GM12874 (cell line): ENCODE results near the gene CRIP1.

ENCODE experiments used
- TF ChIP-seq, protein P1 (sequence below): IDR thresholded peaks from 2 replicates; pipeline ENCODE4 v1.5.1; 2011; ENCODE audit warnings: low read depth, mild to moderate bottlenecking, control low read depth, low read length, moderate library complexity; ENCODE audit not compliant: insufficient read depth

The CRIP1 gene

DNA sequence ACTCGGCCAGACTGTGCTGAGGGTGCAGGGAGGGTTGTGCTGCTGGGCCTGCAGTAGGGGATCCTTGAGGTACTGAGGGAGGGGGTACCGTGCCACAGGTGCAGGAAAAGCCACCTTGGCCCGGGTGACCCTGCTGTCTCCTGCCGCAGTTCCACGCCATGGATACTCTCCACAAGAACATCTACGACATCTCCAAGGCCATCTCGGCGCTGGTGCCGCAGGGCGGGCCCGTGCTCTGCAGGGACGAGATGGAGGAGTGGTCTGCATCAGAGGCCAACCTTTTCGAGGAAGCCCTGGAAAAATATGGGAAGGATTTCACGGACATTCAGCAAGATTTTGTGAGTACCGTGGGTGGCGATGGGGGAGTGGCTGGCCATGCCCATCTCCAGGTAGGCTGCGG is 26.1 kb upstream of the CRIP1 start:
- TF ChIP-seq, protein P1, sequence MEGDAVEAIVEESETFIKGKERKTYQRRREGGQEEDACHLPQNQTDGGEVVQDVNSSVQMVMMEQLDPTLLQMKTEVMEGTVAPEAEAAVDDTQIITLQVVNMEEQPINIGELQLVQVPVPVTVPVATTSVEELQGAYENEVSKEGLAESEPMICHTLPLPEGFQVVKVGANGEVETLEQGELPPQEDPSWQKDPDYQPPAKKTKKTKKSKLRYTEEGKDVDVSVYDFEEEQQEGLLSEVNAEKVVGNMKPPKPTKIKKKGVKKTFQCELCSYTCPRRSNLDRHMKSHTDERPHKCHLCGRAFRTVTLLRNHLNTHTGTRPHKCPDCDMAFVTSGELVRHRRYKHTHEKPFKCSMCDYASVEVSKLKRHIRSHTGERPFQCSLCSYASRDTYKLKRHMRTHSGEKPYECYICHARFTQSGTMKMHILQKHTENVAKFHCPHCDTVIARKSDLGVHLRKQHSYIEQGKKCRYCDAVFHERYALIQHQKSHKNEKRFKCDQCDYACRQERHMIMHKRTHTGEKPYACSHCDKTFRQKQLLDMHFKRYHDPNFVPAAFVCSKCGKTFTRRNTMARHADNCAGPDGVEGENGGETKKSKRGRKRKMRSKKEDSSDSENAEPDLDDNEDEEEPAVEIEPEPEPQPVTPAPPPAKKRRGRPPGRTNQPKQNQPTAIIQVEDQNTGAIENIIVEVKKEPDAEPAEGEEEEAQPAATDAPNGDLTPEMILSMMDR: no peak

DNA sequence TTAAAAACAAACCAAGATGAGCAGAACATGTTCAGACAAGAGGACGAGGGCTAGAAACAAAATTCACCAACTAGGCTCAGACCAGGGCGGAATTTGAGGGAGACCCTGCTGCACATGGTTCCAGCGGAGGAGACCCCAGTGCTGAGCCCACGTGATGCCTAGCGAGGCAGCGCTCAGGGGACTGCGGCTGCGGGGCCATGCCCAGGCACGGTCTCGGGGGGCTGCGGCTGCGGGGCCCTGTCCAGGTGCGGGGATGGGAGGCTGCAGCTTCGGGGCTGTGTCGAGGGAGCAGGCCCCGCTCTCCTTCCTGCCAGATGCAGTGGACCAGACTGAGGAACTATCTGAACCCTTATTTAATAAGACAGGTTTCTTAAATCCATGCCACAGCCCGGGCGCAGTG is 24.8 kb upstream of the CRIP1 start:
- TF ChIP-seq, protein P1: no peak

DNA sequence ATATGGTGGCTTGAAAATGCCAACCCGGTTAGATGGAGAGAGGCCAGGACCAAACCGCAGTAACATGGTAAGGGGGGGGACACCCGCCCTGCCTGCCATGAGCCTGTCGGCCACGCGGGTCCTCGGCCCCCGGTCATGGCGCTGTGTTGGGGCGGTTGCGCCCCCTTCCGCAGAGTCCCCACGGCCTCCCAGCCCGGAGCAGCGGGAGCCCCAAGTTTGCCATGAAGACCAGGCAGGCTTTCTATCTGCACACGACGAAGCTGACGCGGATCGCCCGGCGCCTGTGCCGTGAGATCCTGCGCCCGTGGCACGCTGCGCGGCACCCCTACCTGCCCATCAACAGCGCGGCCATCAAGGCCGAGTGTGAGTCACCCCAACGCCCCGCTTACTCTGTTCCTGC is 22.2 kb upstream of the CRIP1 start:
- TF ChIP-seq, protein P1: no peak

DNA sequence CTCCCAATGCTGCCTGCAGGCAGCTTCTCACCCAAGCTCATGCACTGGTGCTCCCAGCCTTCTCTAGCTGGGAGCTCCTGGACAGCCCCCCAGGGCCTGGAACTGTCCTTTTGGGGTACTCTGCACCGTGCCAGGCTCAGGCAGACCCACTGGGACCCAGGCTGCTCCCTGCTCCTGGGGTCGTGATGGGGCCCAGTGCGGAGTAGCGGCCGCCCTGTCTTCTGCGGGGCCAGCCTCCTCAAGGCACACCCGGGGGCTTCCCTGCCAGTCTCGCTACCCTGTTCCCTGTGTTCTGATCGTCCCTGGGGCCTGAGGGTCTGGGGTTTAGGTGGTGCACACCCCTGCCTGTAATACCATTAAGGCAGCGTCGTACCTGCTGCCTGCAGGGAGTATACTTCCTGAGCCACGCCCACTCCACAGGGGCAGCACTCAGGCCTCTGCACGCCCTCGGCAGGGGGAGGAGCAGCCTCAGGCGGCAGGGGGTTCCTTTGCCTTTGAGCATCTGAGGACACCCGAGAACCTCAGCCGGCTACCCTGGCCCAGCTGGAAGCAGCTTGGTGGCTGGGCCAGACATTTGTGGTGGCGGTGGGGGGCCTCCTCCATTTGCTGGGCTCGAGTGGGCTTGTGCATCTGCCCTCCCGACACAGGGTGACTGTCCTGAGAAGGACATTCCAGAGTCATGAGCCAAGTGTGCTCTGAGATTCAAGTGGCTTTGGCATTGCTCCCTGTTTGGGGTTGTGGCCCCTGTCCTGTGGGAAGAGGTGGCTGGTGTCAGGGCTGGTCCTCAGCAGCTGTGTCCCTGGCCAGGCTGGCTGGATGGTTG is 21.3 kb upstream of the CRIP1 start:
- TF ChIP-seq, protein P1: no peak

DNA sequence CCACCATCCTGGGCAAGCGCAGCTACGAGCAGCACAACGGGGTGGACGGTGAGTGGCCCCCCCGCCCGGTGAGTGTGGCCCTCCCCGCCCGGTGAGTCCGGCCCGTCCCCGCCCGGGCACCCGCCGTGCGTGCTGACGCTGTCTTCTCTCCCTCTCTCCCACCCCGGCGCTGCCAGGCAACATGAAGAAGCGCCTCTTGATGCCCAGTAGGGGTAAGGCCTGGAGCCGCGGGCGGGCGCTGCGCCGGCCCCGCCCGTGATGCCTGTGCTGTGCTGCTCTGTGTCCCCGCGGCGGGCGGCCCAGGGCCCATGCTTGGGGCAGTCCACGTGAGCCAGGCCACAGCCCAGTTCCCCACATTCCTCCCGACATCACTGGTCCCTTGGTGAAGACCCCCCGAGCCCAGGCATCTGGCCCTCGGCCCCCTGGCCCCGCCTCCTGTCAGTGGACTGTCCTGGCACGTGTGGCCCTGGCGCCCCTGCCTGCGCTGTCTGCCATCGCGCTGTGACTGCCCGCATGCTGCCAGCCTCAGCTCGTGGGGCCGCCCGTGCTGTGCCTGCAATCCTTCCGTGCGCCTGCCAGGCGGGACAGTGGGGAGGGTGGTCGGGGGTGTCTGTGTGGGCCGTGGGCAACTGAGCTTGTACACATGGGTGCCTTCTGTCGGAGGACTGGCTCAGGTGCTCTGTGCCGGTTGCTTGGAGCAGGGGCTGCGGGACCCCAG is 20.0 kb upstream of the CRIP1 start:
- TF ChIP-seq, protein P1: no peak

DNA sequence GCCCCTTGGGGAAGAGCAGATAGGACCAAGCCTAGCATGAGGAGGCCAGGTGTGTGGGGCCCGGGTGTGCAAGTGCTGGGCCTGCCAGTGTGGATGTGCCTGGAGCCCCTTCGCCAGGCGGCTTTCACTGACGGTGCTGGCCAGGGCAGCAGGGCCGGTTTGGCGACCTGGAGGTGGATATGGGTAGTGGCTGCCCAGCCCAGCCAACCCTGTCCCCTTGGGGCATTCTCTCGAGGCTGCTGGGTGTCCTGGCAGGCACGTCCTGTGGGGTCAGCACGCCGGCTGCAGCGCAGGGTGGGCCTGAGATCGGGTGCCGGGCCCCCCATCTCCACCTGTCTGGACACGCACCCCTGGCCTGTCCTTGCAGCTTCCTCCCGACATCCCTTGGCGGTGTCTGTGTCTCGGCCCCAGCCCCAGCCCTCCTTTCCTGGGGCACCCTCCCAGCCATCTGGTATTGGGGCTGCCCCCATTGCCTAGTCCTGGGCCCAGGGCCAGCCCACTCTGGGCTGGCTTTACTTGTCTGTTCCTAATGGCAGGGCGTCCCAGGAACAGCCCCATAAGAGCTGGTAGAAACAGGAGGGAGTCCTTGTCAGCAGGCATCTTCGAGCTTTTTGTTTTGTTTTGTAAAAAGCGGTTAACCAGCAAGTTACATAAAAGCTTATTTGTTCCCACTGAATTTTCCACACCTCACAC is 19.3 kb upstream of the CRIP1 start:
- TF ChIP-seq, protein P1: no peak

DNA sequence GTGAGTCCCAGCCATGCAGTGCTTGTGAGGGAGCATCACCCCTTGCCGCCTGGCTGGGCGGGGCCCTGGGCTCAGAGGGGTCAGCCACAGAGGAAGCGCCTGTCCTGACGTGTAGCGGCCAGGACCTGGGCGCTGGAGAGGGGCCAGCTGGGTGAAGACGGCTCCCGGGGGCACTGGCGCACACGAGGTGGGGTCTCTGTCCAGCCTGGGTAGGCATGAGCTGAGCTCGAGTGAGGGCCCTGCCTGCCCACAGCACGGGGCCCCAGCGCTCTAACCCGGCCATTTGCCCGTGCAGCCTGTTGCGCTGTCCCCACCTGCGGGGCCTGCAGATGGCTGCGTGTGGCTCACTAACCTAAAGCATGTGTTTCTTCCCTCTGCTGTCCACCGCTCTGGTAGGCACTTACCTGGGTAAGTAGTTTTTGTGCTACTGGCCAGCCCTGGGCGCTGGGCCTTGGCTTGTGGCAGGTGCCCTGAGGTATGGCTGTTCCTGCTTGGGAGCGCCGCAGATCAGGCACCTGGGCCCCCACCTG is 18.7 kb upstream of the CRIP1 start:
- TF ChIP-seq, protein P1: no peak
